GM12874 (cell line): ENCODE results near the gene HAVCR2.

ENCODE experiments used
- TF ChIP-seq, protein P1 (sequence below): IDR thresholded peaks from 2 replicates; pipeline ENCODE4 v1.5.1; 2011; ENCODE audit warnings: low read depth, mild to moderate bottlenecking, control low read depth, low read length, moderate library complexity; ENCODE audit not compliant: insufficient read depth

Gene HAVCR2

DNA sequence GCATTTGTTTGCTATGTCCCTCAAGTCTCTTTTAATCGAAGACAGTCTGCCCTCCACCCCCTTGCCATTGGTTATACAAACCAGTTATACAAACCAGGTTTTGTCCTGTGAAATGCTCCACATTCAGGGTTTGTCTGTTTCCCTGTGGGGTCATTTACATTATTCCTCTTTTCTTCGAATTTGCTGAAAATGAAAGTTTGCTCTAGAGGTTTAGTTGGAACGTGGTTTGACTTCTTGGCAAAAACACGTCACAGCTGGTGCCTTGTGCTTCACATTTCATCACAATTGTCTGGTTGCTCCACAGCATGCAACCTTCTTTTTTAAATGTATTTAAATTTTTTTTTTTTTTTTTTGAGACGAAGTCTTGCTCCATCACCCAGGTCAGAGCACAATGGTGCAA is 4.2 kb upstream of the HAVCR2 start:
- TF ChIP-seq, protein P1, sequence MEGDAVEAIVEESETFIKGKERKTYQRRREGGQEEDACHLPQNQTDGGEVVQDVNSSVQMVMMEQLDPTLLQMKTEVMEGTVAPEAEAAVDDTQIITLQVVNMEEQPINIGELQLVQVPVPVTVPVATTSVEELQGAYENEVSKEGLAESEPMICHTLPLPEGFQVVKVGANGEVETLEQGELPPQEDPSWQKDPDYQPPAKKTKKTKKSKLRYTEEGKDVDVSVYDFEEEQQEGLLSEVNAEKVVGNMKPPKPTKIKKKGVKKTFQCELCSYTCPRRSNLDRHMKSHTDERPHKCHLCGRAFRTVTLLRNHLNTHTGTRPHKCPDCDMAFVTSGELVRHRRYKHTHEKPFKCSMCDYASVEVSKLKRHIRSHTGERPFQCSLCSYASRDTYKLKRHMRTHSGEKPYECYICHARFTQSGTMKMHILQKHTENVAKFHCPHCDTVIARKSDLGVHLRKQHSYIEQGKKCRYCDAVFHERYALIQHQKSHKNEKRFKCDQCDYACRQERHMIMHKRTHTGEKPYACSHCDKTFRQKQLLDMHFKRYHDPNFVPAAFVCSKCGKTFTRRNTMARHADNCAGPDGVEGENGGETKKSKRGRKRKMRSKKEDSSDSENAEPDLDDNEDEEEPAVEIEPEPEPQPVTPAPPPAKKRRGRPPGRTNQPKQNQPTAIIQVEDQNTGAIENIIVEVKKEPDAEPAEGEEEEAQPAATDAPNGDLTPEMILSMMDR: no peak

DNA sequence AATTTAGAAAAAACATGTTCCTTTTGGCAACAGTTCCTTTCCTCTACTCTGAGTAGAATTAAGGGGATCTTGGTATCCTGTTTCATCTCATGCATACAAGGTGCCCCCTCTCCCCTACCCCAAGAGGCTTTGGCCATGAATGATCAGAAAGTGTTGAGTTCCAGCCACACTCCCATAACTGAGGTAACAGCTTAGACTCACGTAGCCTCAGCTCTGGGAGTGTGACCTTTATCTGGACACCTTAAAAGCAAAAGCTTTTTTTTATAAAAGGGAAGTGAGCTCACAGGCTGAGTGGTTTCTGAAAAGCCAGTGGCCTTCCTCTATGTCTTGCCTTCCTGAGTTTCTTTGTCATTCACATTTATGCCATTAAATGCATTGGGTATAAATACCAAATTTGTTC is 900 bp upstream of the HAVCR2 start:
- TF ChIP-seq, protein P1: no peak

DNA sequence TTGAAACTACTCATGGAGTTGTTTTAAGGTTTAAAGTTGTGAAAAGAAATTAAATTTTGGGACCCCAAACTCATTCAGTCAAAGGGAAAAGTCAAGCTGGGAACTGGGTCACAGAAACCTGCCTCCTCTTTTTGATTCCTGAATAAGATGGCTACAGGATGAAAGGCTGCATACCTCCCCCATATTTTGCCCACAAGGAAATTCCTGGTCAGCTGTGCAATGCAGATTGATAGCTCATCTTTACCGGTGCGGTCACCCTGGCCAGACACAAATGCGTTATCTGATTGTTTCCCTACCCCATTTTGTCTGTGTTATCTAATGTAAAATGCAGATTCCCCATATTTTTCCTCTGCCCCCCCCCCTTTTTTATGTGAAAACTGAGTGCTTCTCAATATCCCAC is 1.3 kb downstream of the HAVCR2 start:
- TF ChIP-seq, protein P1: no peak

DNA sequence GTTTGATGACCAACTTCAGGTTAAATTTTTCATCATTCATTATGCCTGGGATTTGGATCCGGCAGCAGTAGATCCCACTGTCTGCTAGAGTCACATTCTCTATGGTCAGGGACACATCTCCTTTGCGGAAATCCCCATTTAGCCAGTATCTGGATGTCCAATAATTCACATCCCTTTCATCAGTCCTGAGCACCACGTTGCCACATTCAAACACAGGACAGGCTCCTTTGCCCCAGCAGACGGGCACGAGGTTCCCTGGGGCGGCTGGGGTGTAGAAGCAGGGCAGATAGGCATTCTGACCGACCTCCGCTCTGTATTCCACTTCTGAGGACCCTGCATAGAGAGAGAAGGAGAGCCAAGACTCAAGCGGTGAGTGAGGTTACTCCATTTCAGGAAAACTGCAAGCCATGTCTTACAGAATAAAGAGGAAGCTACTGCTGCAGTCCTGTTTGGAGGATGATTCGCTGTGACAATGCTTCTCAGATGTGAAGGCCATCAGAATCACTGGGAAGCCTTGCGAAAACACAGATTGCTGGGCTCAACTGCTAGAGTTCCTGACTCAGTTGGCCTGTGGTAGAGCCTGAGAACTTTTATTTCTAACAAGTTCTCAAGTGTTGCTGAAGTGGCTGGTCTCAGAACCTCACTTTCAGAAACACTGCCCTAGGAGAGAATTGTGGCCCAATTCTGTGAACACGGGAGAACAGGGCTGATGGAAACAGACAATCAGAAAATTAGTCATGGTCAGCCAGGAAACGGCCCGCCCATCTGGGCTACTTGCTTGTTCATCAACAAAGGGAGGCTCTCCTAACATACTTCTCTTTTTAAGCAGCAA is 2.0 kb downstream of the HAVCR2 start:
- TF ChIP-seq, protein P1: no peak

DNA sequence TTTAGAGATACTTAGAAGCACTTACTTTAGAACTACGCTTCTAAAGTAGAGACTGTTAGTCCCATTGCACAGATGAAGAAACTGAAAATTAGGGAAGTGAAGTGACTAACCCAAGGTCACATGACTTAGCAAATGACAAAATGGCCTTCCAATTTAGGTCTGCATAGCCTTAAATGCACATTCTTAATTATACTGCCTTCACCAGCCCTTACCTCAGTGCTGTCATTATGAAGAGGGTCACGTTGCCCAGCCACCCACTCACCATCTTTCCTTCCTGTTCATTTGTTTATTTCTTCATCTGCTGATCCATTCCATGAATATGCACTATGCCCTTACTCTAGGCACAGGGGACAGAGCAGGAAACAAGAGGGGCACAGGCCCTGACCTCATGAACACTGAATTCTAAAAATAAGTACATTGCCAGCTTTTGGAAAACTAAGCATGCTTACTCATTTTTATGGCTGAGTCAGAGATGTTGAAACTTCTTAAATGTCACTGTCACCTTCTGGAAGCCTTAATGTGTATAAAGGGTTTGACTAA is 8.6 kb downstream of the HAVCR2 start:
- TF ChIP-seq, protein P1: no peak

GRCh38 chr5:157088342-157088990 is 20.4 kb downstream of the HAVCR2 start:
- TF ChIP-seq, protein P1: no peak

DNA sequence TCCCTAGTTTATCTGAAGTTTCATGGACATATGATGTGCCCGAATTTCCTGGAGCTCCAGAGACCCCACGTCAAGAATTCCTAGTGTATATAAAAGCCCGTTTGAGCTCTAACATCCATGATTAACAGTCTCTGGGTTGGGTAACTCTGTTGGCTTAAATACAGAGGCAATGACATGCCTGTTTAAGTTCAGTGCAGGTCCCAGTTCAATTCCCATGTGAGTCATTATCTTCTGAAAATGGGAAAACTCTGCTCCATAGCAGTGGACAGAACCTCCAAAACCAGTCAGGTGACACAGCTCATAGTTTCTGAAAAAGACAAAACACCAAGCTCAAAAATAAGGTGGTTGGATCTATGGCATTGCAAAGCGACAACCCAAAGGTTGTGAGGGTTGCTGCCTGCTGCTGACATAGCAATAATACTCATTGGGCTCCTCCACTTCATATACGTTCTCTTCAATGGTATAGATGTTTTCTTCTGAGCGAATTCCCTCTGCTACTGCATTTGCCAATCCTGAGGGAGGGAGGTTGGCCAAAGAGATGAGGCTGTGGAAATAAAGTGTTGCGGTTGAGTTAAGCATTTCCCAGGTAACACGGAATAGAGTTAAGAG is 22.0 kb downstream of the HAVCR2 start:
- TF ChIP-seq, protein P1: no peak
